Right lobe of liver (tissue), 4 donors: ENCODE data around the gene MSX2.

ENCODE experiments used
- POLR2A ChIP-seq: fragments of 450-650 bp; IDR thresholded peaks from one replicate; pipeline ENCODE4 v1.6.1; 2017; ENCODE audit warnings: antibody characterized with exemption, mild to moderate bottlenecking
- TF ChIP-seq, protein P1 (sequence below), 4 donors: fragments of 200-600 bp in 3 of 4; fragments of 450-650 bp in 1 of 4; IDR thresholded peaks; one replicate each; pipeline versions ENCODE4 v1.5.1 to v1.8.0; 2016 to 2022; ENCODE audit warnings: antibody characterized with exemption in 4 of 4, mild to moderate bottlenecking in 2 of 4
- donor health status: DM: no; HTN: no; CAD: no.
- donor health status: DM: no; HTN: no; CAD: no.
- donor health status: DM: no; HTN: yes; CAD: no.

GRCh38 chr5:174720612-174721529, 3.5 kb upstream of the MSX2 start:
- no peak for TF ChIP-seq POLR2A
- TF ChIP-seq, protein P1, sequence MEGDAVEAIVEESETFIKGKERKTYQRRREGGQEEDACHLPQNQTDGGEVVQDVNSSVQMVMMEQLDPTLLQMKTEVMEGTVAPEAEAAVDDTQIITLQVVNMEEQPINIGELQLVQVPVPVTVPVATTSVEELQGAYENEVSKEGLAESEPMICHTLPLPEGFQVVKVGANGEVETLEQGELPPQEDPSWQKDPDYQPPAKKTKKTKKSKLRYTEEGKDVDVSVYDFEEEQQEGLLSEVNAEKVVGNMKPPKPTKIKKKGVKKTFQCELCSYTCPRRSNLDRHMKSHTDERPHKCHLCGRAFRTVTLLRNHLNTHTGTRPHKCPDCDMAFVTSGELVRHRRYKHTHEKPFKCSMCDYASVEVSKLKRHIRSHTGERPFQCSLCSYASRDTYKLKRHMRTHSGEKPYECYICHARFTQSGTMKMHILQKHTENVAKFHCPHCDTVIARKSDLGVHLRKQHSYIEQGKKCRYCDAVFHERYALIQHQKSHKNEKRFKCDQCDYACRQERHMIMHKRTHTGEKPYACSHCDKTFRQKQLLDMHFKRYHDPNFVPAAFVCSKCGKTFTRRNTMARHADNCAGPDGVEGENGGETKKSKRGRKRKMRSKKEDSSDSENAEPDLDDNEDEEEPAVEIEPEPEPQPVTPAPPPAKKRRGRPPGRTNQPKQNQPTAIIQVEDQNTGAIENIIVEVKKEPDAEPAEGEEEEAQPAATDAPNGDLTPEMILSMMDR (IDR thresholded peaks at IDR 0.05), result no peak
